ENCODE data around the gene PLSCR3. TPM values are rescaled to one million over a fixed set of nuclear protein-coding genes. Genes with fewer than 3 reads are reported as not detected.
A peak's percentile ranks its signal among the peaks of the same experiment; 100 is the strongest.

PLSCR3 gene
- polyA plus RNA-seq, 1 donor from 2014 or later: 113 TPM

DNA sequence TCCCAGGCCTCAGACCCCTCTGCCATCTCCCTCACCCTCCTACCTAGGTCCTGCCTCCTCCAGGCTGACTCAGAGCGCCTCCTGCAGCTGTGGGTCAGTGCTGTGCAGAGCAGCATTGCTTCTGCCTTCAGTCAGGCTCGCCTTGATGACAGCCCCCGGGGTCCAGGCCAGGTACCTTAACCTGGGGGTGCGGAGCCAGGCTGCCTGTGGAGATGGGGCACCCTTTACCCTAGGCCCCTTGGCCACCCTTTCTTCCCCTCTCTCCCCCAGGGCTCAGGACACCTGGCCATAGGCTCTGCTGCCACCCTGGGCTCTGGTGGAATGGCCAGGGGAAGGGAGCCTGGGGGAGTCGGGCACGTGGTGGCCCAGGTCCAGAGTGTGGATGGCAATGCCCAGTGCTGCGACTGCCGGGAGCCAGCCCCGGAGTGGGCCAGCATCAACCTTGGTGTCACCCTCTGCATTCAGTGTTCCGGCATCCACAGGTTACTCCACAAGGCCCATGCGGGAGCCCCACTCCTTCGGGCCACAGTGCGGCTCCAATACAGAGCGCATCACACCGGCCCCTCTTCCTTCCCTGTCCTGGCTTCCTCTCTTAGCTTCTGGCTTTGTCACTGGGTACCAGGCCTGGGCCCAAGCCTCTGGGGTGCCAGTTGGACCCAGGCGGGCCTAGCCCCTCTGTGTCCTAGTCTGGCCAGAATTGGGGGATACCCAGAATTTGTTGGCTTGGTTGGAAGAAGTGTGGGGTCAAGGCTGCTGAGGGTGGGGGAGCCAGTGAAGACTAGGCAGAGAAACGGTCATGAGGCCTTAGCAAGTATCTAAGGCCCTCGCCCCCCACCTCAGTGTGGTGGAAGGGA, 47.3 kb downstream of the PLSCR3 start:
- Mint-ChIP-seq H3K36me3 (no peaks in the 10 kb centered on the region), H3K4me3 (no peak overlapping the region), H3K27me3 (no peaks in the 10 kb centered on the region), H3K27ac (no peak overlapping the region), H3K9me3 (no peaks in the 10 kb centered on the region), H3K4me1 (peaks cover 7 to 15% (median 10%) of the 10 kb centered on the region in 3 donors)

DNA sequence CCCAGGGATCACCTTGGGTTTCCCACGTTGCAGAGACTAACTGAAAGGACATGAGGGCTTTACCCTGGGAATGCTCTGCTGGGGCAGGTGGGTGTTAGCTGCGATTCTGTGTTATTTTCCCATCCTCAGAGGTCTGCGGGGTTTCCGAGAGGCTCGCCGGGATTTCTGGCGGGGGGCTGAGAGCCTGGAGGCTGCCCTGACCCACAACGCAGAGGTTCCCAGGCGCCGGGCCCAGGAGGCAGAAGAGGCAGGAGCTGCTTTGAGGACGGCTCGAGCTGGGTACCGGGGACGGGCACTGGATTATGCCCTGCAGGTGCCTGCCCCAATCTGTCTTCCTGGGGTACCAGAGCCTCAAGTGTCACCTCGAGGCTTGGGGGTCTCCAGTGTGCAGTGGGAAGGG, 51.1 kb downstream of the PLSCR3 start:
- Mint-ChIP-seq H3K4me1 (peaks cover 4 to 10% (median 10%) of the 10 kb centered on the region in 3 donors), H3K36me3 (no peaks in the 10 kb centered on the region), H3K9me3 (no peaks in the 10 kb centered on the region), H3K27ac (peak overlapping the region in 1 of 3 donors; percentile 65), H3K4me3 (no peak overlapping the region), H3K27me3 (no peaks in the 10 kb centered on the region)

DNA sequence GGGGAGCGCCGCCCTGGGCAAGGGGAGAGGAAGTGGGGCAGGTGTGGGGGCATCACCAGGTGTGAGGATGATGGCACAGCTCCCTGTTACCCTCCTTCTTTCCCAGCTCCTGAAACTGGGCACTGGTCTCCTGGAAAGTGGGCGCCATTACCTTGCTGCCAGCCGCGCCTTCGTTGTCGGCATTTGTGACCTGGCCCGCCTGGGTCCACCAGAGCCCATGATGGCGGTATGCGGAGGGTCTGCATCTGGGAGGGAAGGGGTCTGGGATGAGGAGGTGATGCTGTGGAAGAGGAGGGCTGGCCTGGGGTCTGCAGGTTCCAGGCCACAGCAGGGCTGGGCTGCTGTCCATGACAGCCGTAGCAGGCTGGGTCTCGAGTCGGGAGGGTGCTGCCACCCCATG, 52.5 kb downstream of the PLSCR3 start:
- H3K27me3 Mint-ChIP-seq: no peaks in the 10 kb centered on the region
- H3K4me3 Mint-ChIP-seq: no peak overlapping the region
- H3K27ac Mint-ChIP-seq: no peak overlapping the region
- H3K9me3 Mint-ChIP-seq: no peaks in the 10 kb centered on the region
- peaks cover 13 to 19% (median 14%) of the 10 kb centered on the region in 3 donors for H3K4me1 Mint-ChIP-seq
- no peaks in the 10 kb centered on the region for H3K36me3 Mint-ChIP-seq

DNA sequence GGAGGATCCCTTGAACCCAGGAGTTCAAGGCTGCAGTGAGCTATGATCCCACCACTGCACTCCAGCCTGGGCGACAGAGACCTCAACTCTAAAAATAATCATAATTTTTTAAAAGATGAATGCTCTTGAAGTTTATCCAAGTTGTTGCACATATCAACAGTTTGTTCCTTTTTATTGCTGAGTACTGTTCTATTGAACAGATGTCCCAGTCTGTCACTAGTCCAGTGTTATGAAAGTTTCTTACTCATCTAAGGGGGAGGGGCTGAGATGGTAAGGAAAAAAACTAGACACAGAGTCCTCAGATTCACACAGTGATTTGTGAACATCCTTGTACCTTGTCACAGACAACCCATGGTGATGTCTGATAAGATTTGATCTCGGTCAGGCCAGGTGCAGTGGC, 54.1 kb downstream of the PLSCR3 start:
- Mint-ChIP-seq H3K27me3 (no peaks in the 10 kb centered on the region), H3K9me3 (no peaks in the 10 kb centered on the region), H3K4me3 (no peak overlapping the region), H3K36me3 (no peaks in the 10 kb centered on the region), H3K4me1 (peaks cover 13 to 28% (median 18%) of the 10 kb centered on the region in 3 donors), H3K27ac (peak overlapping the region in 2 of 3 donors; percentile 41 to 57)

Other genes with a start within 250 kb of the PLSCR3 start
- gene ASGR1, start 215.2 kb downstream of the PLSCR3 start, polyA plus RNA-seq: 0.50 TPM
- gene DLG4, start 174.7 kb downstream of the PLSCR3 start, polyA plus RNA-seq: 0.38 TPM
- gene ACADVL, start 174.6 kb downstream of the PLSCR3 start, polyA plus RNA-seq: 88.6 TPM
- gene DVL2, start 160.0 kb downstream of the PLSCR3 start, polyA plus RNA-seq: 32.3 TPM
- 38.2 TPM for gene PHF23, start 155.1 kb downstream of the PLSCR3 start, polyA plus RNA-seq
- gene GABARAP, start 152.1 kb downstream of the PLSCR3 start, polyA plus RNA-seq: 1,138 TPM
- gene CTDNEP1, start 142.8 kb downstream of the PLSCR3 start, polyA plus RNA-seq: 48.7 TPM
- gene ELP5, start 142.3 kb downstream of the PLSCR3 start, polyA plus RNA-seq: 86.8 TPM
- gene CLDN7, start 132.0 kb downstream of the PLSCR3 start, polyA plus RNA-seq: 1.2 TPM
- not detected for gene SLC2A4, start 112.8 kb downstream of the PLSCR3 start, polyA plus RNA-seq
- gene YBX2, start 99.9 kb downstream of the PLSCR3 start, polyA plus RNA-seq: not detected
- gene EIF5A, start 86.9 kb downstream of the PLSCR3 start, polyA plus RNA-seq: 221 TPM
- gene GPS2, start 79.2 kb downstream of the PLSCR3 start, polyA plus RNA-seq: 128 TPM
- 1.7 TPM for gene NEURL4, start 65.2 kb downstream of the PLSCR3 start, polyA plus RNA-seq
- gene ACAP1, start 58.0 kb downstream of the PLSCR3 start, polyA plus RNA-seq: 251 TPM
- gene KCTD11, start 42.4 kb downstream of the PLSCR3 start, polyA plus RNA-seq: 6.8 TPM
- not detected for gene TMEM95, start 39.4 kb downstream of the PLSCR3 start, polyA plus RNA-seq
- gene TNK1, start 13.4 kb downstream of the PLSCR3 start, polyA plus RNA-seq: 4.4 TPM
- 84.7 TPM for gene TMEM256, start 9.6 kb upstream of the PLSCR3 start, polyA plus RNA-seq
- not detected for gene NLGN2, start 13.3 kb upstream of the PLSCR3 start, polyA plus RNA-seq
- gene SPEM1, start 25.8 kb upstream of the PLSCR3 start, polyA plus RNA-seq: not detected
- not detected for gene SPEM2, start 31.1 kb upstream of the PLSCR3 start, polyA plus RNA-seq
- gene SPEM3, start 34.3 kb upstream of the PLSCR3 start, polyA plus RNA-seq: not detected
- gene TMEM102, start 40.9 kb upstream of the PLSCR3 start, polyA plus RNA-seq: 25.5 TPM
- not detected for gene FGF11, start 45.0 kb upstream of the PLSCR3 start, polyA plus RNA-seq
- gene CHRNB1, start 50.5 kb upstream of the PLSCR3 start, polyA plus RNA-seq: 13.8 TPM
- 15.9 TPM for gene ZBTB4, start 85.1 kb upstream of the PLSCR3 start, polyA plus RNA-seq
- gene SLC35G6, start 86.9 kb upstream of the PLSCR3 start, polyA plus RNA-seq: not detected
- 55.7 TPM for gene POLR2A, start 89.8 kb upstream of the PLSCR3 start, polyA plus RNA-seq
- 45.1 TPM for gene TNFSF12, start 154.5 kb upstream of the PLSCR3 start, polyA plus RNA-seq
- 5.1 TPM for gene TNFSF13, start 164.2 kb upstream of the PLSCR3 start, polyA plus RNA-seq
- gene SENP3, start 167.4 kb upstream of the PLSCR3 start, polyA plus RNA-seq: 19.0 TPM
- gene CD68, start 185.1 kb upstream of the PLSCR3 start, polyA plus RNA-seq: 26.9 TPM
- 37.9 TPM for gene MPDU1, start 189.3 kb upstream of the PLSCR3 start, polyA plus RNA-seq
- not detected for gene SOX15, start 195.6 kb upstream of the PLSCR3 start, polyA plus RNA-seq
- 20.0 TPM for gene FXR2, start 220.4 kb upstream of the PLSCR3 start, polyA plus RNA-seq
- 37.7 TPM for gene SAT2, start 233.3 kb upstream of the PLSCR3 start, polyA plus RNA-seq
- gene SHBG, start 235.6 kb upstream of the PLSCR3 start, polyA plus RNA-seq: not detected

All from IgD-negative memory B cell (primary cell).